Gastroesophageal sphincter (tissue), 3 donors: Measurements from ENCODE around the gene GFI1.

Experiments used
- POLR2A ChIP-seq, 2 donors: fragments of 450-650 bp; IDR thresholded peaks; one replicate each; pipeline ENCODE4 v1.6.1; 2017; ENCODE audit warnings: antibody characterized with exemption in 2 of 2, mild to moderate bottlenecking in 2 of 2, moderate library complexity in 1 of 2
- POLR2AphosphoS5 ChIP-seq: sonication (generic); formaldehyde crosslinking; IDR thresholded peaks from one replicate; pipeline ENCODE4 v1.6.1; 2017; ENCODE audit warnings: antibody characterized with exemption
- TF ChIP-seq, protein P1 (sequence below), 4 experiments: fragments of 200-600 bp in 2 of 4; fragments of 450-650 bp in 2 of 4; sonication (generic) in 1 of 4; IDR thresholded peaks; one replicate each; pipeline ENCODE4 v1.5.1; 2017 to 2019; ENCODE audit warnings: antibody characterized with exemption in 4 of 4, mild to moderate bottlenecking in 2 of 4, moderate library complexity in 2 of 4

DNA sequence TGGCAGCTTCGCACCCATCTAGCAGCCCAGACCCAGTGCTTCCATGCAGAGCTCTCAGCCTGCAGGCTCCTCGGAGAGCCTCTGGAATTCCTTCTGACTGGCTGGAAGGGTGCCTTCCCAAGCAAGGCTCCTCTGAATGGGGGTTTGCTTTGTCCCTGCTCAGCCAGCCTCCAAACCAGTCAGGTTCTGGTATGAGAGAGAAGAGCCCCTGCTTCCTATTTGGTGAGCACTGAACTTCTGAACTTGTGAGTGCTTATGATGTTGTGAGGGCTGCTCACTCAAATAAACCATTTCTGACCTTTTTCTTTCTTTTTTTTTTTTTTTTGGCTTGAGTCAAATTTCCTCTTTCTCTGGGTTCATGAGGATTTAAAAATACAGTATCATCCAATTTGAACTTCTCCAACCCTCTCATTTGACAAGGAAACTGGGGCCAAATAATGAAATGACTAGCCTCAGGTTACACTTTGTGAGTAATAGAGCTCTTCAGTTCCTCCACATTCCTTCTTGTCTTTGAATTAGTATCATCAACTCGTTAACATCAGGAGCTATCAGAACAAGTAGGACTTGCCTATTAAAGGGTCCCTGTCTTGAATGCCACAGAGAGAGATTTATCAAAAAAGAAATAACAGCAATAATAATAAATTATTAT, 39.6 kb downstream of the GFI1 start:
- TF ChIP-seq POLR2A (IDR thresholded peaks at IDR 0.05) (no peak), POLR2AphosphoS5 (no peak)
- TF ChIP-seq, protein P1, sequence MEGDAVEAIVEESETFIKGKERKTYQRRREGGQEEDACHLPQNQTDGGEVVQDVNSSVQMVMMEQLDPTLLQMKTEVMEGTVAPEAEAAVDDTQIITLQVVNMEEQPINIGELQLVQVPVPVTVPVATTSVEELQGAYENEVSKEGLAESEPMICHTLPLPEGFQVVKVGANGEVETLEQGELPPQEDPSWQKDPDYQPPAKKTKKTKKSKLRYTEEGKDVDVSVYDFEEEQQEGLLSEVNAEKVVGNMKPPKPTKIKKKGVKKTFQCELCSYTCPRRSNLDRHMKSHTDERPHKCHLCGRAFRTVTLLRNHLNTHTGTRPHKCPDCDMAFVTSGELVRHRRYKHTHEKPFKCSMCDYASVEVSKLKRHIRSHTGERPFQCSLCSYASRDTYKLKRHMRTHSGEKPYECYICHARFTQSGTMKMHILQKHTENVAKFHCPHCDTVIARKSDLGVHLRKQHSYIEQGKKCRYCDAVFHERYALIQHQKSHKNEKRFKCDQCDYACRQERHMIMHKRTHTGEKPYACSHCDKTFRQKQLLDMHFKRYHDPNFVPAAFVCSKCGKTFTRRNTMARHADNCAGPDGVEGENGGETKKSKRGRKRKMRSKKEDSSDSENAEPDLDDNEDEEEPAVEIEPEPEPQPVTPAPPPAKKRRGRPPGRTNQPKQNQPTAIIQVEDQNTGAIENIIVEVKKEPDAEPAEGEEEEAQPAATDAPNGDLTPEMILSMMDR (IDR thresholded peaks at IDR 0.05), result no peak
